Esophagus squamous epithelium (tissue), 4 donors: ENCODE results near the gene TSNAX.

Source experiments
- POLR2A ChIP-seq, 4 donors: fragments of 450-650 bp; IDR thresholded peaks; one replicate each; pipeline ENCODE4 v1.6.1; 2017; ENCODE audit warnings: antibody characterized with exemption in 4 of 4, mild to moderate bottlenecking in 4 of 4, moderate library complexity in 3 of 4
- TF ChIP-seq, protein P1 (sequence below), 6 experiments: fragments of 450-650 bp in 4 of 6; fragments of 200-600 bp in 2 of 6; sonication (generic) in 2 of 6; IDR thresholded peaks; one replicate each; pipeline ENCODE4 v1.5.1; 2016 to 2019; ENCODE audit warnings: antibody characterized with exemption in 6 of 6, mild to moderate bottlenecking in 4 of 6, moderate library complexity in 4 of 6

DNA sequence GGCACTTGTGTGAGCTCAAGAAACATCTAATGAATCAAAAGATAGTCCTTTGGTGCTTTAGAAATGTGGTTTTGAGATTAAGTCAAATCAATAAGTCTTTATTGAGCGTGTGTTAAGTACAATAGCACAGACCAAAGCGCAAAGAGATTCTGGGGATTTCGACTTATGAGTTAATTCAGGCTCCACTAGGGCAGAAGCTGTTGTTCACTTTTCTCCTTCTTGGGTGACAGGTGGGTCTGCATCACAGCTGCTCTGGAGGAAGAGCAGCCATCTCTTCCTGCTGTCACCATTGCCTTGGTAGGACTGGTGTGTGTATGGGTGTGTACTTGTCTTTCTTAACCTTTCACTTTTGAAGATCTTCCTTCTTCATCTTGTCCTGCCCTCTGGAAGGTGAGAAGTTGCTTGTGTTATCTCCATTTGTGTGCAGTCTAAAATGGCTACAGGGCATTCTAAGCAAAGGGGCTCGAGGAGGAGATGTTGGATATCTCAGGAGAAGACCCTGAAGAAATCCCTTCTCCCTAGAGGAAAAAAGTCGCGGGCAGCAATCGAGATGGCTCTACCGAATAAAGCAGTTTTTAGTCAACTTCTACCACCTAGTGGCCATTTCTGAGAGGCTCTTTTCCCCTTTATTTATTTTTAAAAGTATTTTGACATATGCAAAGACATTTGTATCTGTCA, 75.3 kb downstream of the TSNAX start:
- no peak for TF ChIP-seq POLR2A (IDR thresholded peaks at IDR 0.05)
- TF ChIP-seq, protein P1, sequence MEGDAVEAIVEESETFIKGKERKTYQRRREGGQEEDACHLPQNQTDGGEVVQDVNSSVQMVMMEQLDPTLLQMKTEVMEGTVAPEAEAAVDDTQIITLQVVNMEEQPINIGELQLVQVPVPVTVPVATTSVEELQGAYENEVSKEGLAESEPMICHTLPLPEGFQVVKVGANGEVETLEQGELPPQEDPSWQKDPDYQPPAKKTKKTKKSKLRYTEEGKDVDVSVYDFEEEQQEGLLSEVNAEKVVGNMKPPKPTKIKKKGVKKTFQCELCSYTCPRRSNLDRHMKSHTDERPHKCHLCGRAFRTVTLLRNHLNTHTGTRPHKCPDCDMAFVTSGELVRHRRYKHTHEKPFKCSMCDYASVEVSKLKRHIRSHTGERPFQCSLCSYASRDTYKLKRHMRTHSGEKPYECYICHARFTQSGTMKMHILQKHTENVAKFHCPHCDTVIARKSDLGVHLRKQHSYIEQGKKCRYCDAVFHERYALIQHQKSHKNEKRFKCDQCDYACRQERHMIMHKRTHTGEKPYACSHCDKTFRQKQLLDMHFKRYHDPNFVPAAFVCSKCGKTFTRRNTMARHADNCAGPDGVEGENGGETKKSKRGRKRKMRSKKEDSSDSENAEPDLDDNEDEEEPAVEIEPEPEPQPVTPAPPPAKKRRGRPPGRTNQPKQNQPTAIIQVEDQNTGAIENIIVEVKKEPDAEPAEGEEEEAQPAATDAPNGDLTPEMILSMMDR (IDR thresholded peaks at IDR 0.05), result peak; percentile 52 to 87 (median 78)
